ENCODE measurements around the gene FAM81A.

Gene FAM81A

GRCh38 chr15:59528961-59529402 is 91.0 kb downstream of the FAM81A start:
- no peaks in the 10 kb centered on the region for H3K36me3 ChIP-seq (ENCODE audit: insufficient read depth, low read depth, low read length)
- no peak overlapping the region for H3K27ac ChIP-seq (ENCODE audit: low read length)
- H3K27me3 ChIP-seq (ENCODE audit: insufficient read depth, low read length), result no peaks in the 10 kb centered on the region
- no peak overlapping the region for H3K9ac ChIP-seq (ENCODE audit: low read depth, low read length)
- H3K4me3 ChIP-seq (ENCODE audit: low read length), result no peak overlapping the region
- H3K4me1 ChIP-seq (ENCODE audit: insufficient read depth, low read length), result no peaks in the 10 kb centered on the region
- no peaks in the 10 kb centered on the region for H3K9me3 ChIP-seq (ENCODE audit: insufficient read depth, low read depth, low read length)

GRCh38 chr15:59531066-59531675 is 93.2 kb downstream of the FAM81A start:
- H3K4me1 ChIP-seq (ENCODE audit: insufficient read depth, low read length), result no peaks in the 10 kb centered on the region
- H3K27ac ChIP-seq (ENCODE audit: low read length), result no peak overlapping the region
- H3K9ac ChIP-seq (ENCODE audit: low read depth, low read length), result no peak overlapping the region

GRCh38 chr15:59532770-59533379 is 94.9 kb downstream of the FAM81A start:
- no peaks in the 10 kb centered on the region for H3K27me3 ChIP-seq (ENCODE audit: insufficient read depth, low read length)
- H3K9me3 ChIP-seq (ENCODE audit: insufficient read depth, low read depth, low read length), result no peaks in the 10 kb centered on the region
- H3K4me1 ChIP-seq (ENCODE audit: insufficient read depth, low read length), result no peaks in the 10 kb centered on the region
- no peaks in the 10 kb centered on the region for H3K36me3 ChIP-seq (ENCODE audit: insufficient read depth, low read depth, low read length)
- no peak overlapping the region for H3K4me3 ChIP-seq (ENCODE audit: low read length)
- no peak overlapping the region for H3K27ac ChIP-seq (ENCODE audit: low read length)
- no peak overlapping the region for H3K9ac ChIP-seq (ENCODE audit: low read depth, low read length)

More at GRCh38 chr15:59531066-59531675, 93.2 kb downstream of the FAM81A start:
- Histone ChIP-seq H3K36me3 (ENCODE audit: insufficient read depth, low read depth, low read length) (no peaks in the 10 kb centered on the region), H3K4me3 (ENCODE audit: low read length) (no peak overlapping the region), H3K27me3 (ENCODE audit: insufficient read depth, low read length) (no peaks in the 10 kb centered on the region), H3K9me3 (ENCODE audit: insufficient read depth, low read depth, low read length) (no peaks in the 10 kb centered on the region)

DNA sequence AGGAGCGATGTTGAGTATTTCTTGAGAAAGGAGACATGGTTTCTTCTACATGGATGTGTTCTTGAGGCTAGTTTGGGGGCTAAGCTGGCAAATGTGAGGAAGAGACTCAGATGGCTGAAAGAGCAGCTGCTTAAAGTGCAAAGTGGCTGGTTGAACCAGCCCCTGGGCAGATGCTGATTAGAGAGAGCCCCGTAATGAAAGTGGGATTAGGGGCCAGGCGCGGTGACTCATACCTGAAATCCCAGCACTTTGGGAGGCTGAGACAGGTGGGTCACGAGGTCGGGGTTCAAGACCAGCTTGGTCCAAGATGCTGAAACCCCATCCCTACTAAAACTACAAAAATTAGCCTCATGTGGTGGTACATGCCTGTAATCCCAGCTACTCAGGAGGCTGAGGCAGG is 98.6 kb downstream of the FAM81A start:
- Histone ChIP-seq H3K9me3 (ENCODE audit: insufficient read depth, low read depth, low read length) (no peaks in the 10 kb centered on the region), H3K27me3 (ENCODE audit: insufficient read depth, low read length) (peaks cover under 1% of the 10 kb centered on the region; the same call in 1 of the 2 replicates), H3K36me3 (ENCODE audit: insufficient read depth, low read depth, low read length) (no peaks in the 10 kb centered on the region), H3K4me1 (ENCODE audit: insufficient read depth, low read length) (no peaks in the 10 kb centered on the region), H3K27ac (ENCODE audit: low read length) (no peak overlapping the region), H3K9ac (ENCODE audit: low read depth, low read length) (no peak overlapping the region), H3K4me3 (ENCODE audit: low read length) (no peak overlapping the region)

DNA sequence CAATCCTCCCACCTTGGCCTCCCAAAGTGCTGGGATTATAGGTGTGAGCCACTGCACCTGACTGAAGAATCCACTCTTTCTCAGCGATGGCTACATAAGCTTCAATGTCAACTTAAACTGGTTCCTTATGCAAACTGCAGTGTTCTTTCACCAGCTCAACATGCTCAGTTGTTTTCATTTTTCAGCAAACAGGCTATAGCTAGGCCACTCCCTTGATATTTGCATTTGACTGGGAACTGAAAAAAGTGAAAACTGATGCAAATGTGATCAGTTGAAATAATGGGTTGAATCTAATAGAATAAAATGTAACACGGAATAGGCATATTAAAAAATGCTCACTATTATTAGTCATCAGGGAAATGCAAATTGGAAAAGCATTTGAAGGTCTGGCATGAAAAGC is 99.4 kb downstream of the FAM81A start:
- H3K4me3 ChIP-seq (ENCODE audit: low read length), result no peak overlapping the region
- H3K27ac ChIP-seq (ENCODE audit: low read length), result no peak overlapping the region
- H3K4me1 ChIP-seq (ENCODE audit: insufficient read depth, low read length), result no peaks in the 10 kb centered on the region
- H3K9ac ChIP-seq (ENCODE audit: low read depth, low read length), result no peak overlapping the region
- peaks cover 7% of the 10 kb centered on the region for H3K27me3 ChIP-seq (ENCODE audit: insufficient read depth, low read length)
- H3K9me3 ChIP-seq (ENCODE audit: insufficient read depth, low read depth, low read length), result no peaks in the 10 kb centered on the region
- H3K36me3 ChIP-seq (ENCODE audit: insufficient read depth, low read depth, low read length), result no peaks in the 10 kb centered on the region

DNA sequence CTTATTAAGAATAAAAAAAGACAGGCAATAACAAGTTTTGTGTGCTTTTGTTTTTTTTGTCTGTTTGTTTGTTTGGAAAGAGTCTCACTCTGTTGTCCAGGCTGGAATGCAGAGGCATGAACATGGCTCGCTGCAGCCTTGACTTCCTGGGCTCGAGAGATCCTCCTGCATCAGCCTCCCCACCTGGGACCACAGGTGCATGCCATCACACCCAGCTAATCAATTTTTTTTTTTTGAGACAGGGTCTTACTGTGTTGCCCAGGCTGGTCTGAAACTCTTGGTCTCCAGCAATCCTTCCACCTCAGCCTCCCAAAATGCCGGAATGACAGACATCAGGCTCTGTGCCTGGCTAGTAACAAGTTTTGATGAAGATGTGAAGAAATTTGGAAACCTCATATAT is 100.5 kb downstream of the FAM81A start:
- Histone ChIP-seq H3K27me3 (ENCODE audit: insufficient read depth, low read length) (peaks cover 18% of the 10 kb centered on the region), H3K9ac (ENCODE audit: low read depth, low read length) (no peak overlapping the region), H3K4me1 (ENCODE audit: insufficient read depth, low read length) (no peaks in the 10 kb centered on the region), H3K9me3 (ENCODE audit: insufficient read depth, low read depth, low read length) (no peaks in the 10 kb centered on the region), H3K36me3 (ENCODE audit: insufficient read depth, low read depth, low read length) (no peaks in the 10 kb centered on the region), H3K4me3 (ENCODE audit: low read length) (no peak overlapping the region), H3K27ac (ENCODE audit: low read length) (no peak overlapping the region)

- Histone ChIP-seq H3K9ac (ENCODE audit: low read depth, low read length) (no peak overlapping the region), H3K4me1 (ENCODE audit: insufficient read depth, low read length) (no peaks in the 10 kb centered on the region), H3K9me3 (ENCODE audit: insufficient read depth, low read depth, low read length) (no peaks in the 10 kb centered on the region), H3K27me3 (ENCODE audit: insufficient read depth, low read length) (peaks cover 31% of the 10 kb centered on the region), H3K27ac (ENCODE audit: low read length) (no peak overlapping the region), H3K4me3 (ENCODE audit: low read length) (no peak overlapping the region), H3K36me3 (ENCODE audit: insufficient read depth, low read depth, low read length) (no peaks in the 10 kb centered on the region)
Measured at GRCh38 chr15:59539799-59540198, 101.8 kb downstream of the FAM81A start.

DNA sequence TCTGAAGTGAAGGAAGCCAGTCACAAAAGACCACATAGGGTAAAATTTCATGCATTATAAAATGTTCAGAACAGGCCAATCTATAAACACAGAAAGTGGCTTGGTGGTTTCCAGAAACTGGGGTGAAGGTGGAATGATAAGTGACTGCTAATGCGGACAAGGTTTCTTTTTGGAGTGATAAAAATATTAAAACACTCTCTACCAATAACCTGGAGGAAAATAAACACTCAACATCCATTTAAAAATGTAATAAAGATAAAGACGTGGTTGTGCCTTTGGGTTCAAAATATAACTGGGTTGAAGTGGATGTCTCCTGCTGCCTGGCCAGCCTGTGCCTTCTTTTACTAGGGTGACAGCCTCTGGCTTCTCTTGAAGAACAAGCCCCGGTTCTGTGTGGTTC is 102.7 kb downstream of the FAM81A start:
- Histone ChIP-seq H3K9me3 (ENCODE audit: insufficient read depth, low read depth, low read length) (no peaks in the 10 kb centered on the region), H3K27ac (ENCODE audit: low read length) (no peak overlapping the region), H3K4me1 (ENCODE audit: insufficient read depth, low read length) (no peaks in the 10 kb centered on the region), H3K27me3 (ENCODE audit: insufficient read depth, low read length) (peaks cover 40% of the 10 kb centered on the region), H3K4me3 (ENCODE audit: low read length) (no peak overlapping the region), H3K36me3 (ENCODE audit: insufficient read depth, low read depth, low read length) (no peaks in the 10 kb centered on the region), H3K9ac (ENCODE audit: low read depth, low read length) (no peak overlapping the region)

DNA sequence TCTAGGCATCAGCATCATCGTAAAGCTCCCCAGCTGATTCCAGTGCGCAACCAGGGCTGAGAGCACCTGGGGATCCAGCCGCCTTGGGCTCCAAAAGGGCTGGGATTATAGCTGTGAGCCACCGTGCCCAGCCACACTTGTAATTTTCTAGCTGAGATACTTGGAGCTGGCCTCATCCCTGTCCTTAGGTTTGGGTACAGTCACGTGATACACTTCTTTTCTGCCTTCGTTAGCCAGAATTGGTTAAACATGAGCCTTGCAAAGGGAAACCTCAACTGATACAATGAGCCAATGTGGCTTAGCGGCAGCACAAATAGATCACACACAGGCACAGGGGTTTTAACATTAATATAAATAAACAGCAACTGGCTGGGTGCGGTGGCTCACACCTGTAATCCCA is 103.8 kb downstream of the FAM81A start:
- H3K27me3 ChIP-seq (ENCODE audit: insufficient read depth, low read length), result peaks cover 51% of the 10 kb centered on the region
- no peaks in the 10 kb centered on the region for H3K9me3 ChIP-seq (ENCODE audit: insufficient read depth, low read depth, low read length)
- H3K4me3 ChIP-seq (ENCODE audit: low read length), result no peak overlapping the region
- no peak overlapping the region for H3K27ac ChIP-seq (ENCODE audit: low read length)
- H3K36me3 ChIP-seq (ENCODE audit: insufficient read depth, low read depth, low read length), result no peaks in the 10 kb centered on the region
- no peak overlapping the region for H3K9ac ChIP-seq (ENCODE audit: low read depth, low read length)
- H3K4me1 ChIP-seq (ENCODE audit: insufficient read depth, low read length), result peaks cover 8% of the 10 kb centered on the region; the same call in 1 of the 2 replicates

DNA sequence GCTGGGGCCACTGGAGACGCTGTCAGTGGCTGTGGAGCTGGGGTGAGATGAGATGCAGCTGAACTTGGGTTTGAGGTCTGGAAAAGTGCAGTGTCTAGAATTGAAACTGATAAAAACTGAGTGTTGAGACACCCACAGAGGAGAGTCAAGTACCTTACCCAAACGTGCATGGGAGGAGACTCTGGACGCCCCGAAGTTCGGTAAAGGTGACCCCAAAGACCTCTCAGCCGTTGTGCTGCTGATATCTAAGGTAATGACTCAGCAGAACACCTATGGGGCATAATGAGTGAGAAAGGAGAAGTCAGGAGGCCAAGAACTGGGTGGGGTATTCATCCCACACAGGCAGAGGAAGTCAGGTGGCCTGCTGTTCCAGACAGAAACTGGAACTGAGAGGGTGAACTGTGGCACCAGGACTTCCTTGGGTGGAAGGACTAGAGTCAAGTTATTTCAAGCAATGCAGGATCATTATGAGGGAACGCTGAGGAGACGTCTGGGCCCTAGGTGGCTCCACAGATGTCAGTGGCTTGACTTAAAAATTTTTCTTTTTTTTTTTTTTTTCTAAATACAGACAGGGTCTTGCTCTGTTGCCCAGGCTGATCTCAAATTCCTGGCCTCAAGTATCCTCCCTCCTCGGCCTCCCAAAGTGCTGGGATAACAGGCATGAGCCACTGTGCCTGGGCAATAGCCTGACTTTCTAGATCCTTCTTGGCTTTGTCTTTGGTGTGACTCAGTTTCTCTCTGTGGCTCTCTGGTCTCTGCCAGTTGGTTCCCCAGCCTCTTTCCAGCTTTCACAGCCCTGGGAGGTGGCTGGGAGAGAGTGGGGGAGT is 105.9 kb downstream of the FAM81A start:
- H3K9me3 ChIP-seq (ENCODE audit: insufficient read depth, low read depth, low read length), result 0 out of 2 replicates have a peak, but pooled peaks cover 5% of the 10 kb centered on the region
- no peak overlapping the region for H3K27ac ChIP-seq (ENCODE audit: low read length)
- peaks cover 73% of the 10 kb centered on the region for H3K27me3 ChIP-seq (ENCODE audit: insufficient read depth, low read length)
- no peak overlapping the region for H3K4me3 ChIP-seq (ENCODE audit: low read length)
- H3K9ac ChIP-seq (ENCODE audit: low read depth, low read length), result no peak overlapping the region
- peaks cover 10% of the 10 kb centered on the region; the same call in 1 of the 2 replicates for H3K4me1 ChIP-seq (ENCODE audit: insufficient read depth, low read length)
- H3K36me3 ChIP-seq (ENCODE audit: insufficient read depth, low read depth, low read length), result no peaks in the 10 kb centered on the region

DNA sequence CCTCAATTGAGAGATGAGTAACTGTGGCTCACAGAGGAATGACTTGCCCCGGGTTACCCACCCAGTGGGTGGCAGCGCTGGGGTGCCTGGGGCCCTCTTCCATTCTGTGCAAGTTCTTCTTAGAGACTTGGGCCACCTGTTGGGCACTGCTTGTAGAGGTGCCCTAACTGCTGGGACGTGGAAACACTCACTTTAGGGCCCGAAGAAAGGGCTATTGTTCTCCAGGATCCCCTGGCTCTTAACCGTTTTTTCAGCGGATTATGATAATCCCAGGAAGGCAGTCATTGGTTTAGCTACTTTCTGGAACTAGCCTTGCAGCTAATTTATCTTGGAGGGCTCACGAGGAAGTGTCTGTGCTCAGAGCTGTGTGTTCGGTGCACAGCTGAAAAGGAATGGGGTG is 107.6 kb downstream of the FAM81A start:
- H3K27ac ChIP-seq (ENCODE audit: low read length), result no peak overlapping the region
- no peak overlapping the region for H3K9ac ChIP-seq (ENCODE audit: low read depth, low read length)
- H3K27me3 ChIP-seq (ENCODE audit: insufficient read depth, low read length), result peaks cover 83% of the 10 kb centered on the region
- 0 out of 2 replicates have a peak, but pooled peaks cover 5% of the 10 kb centered on the region for H3K9me3 ChIP-seq (ENCODE audit: insufficient read depth, low read depth, low read length)
- peaks cover 23% of the 10 kb centered on the region; the same call in 1 of the 2 replicates for H3K4me1 ChIP-seq (ENCODE audit: insufficient read depth, low read length)
- H3K36me3 ChIP-seq (ENCODE audit: insufficient read depth, low read depth, low read length), result no peaks in the 10 kb centered on the region
- no peak overlapping the region for H3K4me3 ChIP-seq (ENCODE audit: low read length)
